Adrenal gland (tissue), 12 donors: ENCODE results near the gene TMEM95. TPM values are rescaled to one million over a fixed set of nuclear protein-coding genes. Genes with fewer than 3 reads are reported as not detected.

Experiments
- DNase-seq, 7 donors: peaks; one replicate each; pipeline ENCODE4 v3.0.0-alpha.2; 2019 to 2020
- H3K27ac ChIP-seq, 5 donors: fragments of 200-600 bp; sonication (generic) in 4 of 5; 1 replicate in 3 of 5; 2 replicates in 2 of 5; pipeline versions ENCODE4 v1.5.1 to v1.8.0; 2016 to 2020; ENCODE audit warnings: mild to moderate bottlenecking in 1 of 5
- H3K27me3 ChIP-seq: fragments of 200-600 bp; 2 replicates; pipeline ENCODE4 v1.8.0; 2021
- H3K36me3 ChIP-seq, 2 donors: fragments of 200-600 bp; replicated peaks in 1 of 2; 1 replicate in 1 of 2; 2 replicates in 1 of 2; pipeline versions ENCODE4 v1.5.1 to v1.8.0; 2018 to 2022
- H3K4me1 ChIP-seq, 2 donors: fragments of 200-600 bp; replicated peaks in 1 of 2; 1 replicate in 1 of 2; 2 replicates in 1 of 2; pipeline versions ENCODE4 v1.5.1 to v1.8.0; 2018 to 2021
- H3K4me3 ChIP-seq, 4 donors: fragments of 200-600 bp; sonication (generic) in 3 of 4; one replicate each; pipeline ENCODE4 v1.5.1; 2016 to 2018
- H3K9me3 ChIP-seq, 3 donors: fragments of 200-600 bp; sonication (generic) in 1 of 3; replicated peaks in 1 of 3; 1 replicate in 2 of 3; 2 replicates in 1 of 3; pipeline versions ENCODE4 v1.5.1 to v1.8.0; 2016 to 2021
- POLR2A ChIP-seq, 2 donors: fragments of 450-650 bp; IDR thresholded peaks; one replicate each; pipeline ENCODE4 v1.6.1; 2017; ENCODE audit warnings: antibody characterized with exemption in 2 of 2, mild to moderate bottlenecking in 2 of 2, moderate library complexity in 1 of 2
- WGBS, 4 donors: extraction: QIAGEN DNeasy Blood & Tissue Kit in 2 of 4; methylation state at CpG; one replicate each; pipeline versions ENCODE4 v1.1.5 to v1.1.7; 2013 to 2017; 5-methylcytosine and 5-hydroxymethylcytosine counted together
- intact Hi-C, 2 donors: fragments of 100-400 bp; cut with DNase I; formaldehyde crosslinking; loops; one replicate each; pipeline versions ENCODE4 v1.14.1 to v1.15.0; 2022 to 2023
- polyA plus RNA-seq, 3 donors: library from polyadenylated mRNA; stranded (reverse); fragments of 200-250 nt in 2 of 3; fragments of 350-450 nt in 1 of 3; fragmentation: Illumina TruSeq in 1 of 3; extraction: RNeasy Lipid Tissue Mini Kit (QIAGEN cat#74804) in 1 of 3; gene quantifications; one replicate each; pipeline ENCODE4 v1.2.3, GENCODE V29; 2013 to 2014
- total RNA-seq, 9 donors: library from RNA; depleted of rRNA in 4 of 9; stranded (reverse); fragments of >200 nt in 4 of 9; fragments of 120-200 nt in 1 of 9; fragmentation: NEBNext Ultra II Directional in 1 of 9; extraction: Animal tissue kit (Norgen Biotek cat#: 25700) in 1 of 9; gene quantifications; one replicate each; pipeline versions ENCODE4 v1.1.0 to v1.2.4, GENCODE V29; 2013 to 2023
- TF ChIP-seq, protein P1 (sequence below), 6 experiments: fragments of 450-650 bp in 4 of 6; fragments of 200-600 bp in 2 of 6; sonication (generic) in 1 of 6; IDR thresholded peaks; 1 replicate in 5 of 6; 2 replicates in 1 of 6; pipeline versions ENCODE4 v1.5.1 to v1.8.0; 2016 to 2021; ENCODE audit warnings: antibody characterized with exemption in 6 of 6, mild to moderate bottlenecking in 2 of 6, moderate library complexity in 1 of 6
- donor health status: healthy with polysubstance abuse.
- donor health status: Bipolar disorder and iron deficiency.
- donor health status: DM: yes; HTN: yes; CAD: no.
- donor health status: DM: no; HTN: no; CAD: no.
- donor health status: DM: no; HTN: no; CAD: no.
- donor health status: DM: yes; HTN: yes; CAD: no.

Gene TMEM95
- total and polyA plus RNA-seq, 12 donors, result not detected

DNA sequence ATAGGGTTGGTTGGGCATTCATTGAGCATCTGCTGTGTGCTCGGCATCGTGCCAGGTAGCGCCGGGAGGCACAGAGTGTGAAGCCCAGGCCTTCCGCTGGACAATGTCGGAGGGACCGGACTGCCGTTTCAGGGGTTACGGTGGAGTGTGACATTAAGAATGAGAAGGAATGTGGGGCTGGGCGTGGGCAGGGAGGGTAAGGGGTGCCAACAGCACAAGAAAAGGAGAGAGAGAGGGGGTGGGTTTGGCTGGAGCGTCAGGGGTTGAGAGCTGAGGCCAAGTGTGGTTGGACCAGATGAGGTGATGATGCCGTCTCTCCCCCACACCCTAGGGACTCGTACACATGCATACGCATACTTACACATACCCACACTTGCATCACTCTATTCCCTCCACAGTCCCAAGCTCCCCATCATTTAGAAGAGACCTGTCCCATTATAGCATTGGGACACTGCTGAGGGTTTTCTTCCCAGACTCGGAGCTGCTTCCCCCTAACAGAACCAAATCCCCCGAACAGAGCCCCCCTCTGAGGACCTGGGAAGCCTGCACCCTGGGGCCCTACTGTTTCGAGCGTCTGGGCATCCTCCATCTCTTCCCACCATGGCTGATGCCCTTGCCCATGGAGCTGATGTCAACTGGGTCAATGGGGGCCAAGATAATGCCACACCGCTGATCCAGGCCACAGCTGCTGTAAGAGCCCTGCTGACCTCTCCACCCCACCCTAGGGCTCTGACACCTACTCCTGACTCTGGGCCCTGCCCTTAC is 6.3 kb upstream of the TMEM95 start:
- no peaks in the 10 kb centered on the region for H3K9me3 ChIP-seq
- intact Hi-C loops, result no loop called here
- H3K27me3 ChIP-seq, result no peaks in the 10 kb centered on the region
- H3K36me3 ChIP-seq, result no peaks in the 10 kb centered on the region
- H3K4me1 ChIP-seq, result peaks cover 21 to 45% of the 10 kb centered on the region in 2 donors
- H3K4me3 ChIP-seq, result no peak overlapping the region
- H3K27ac ChIP-seq, result peak overlapping the region in 2 of 5 donors; percentile 29 to 95
- peak in 2 of 7 donors; percentile 31 to 51 for DNase-seq
- TF ChIP-seq POLR2A (IDR thresholded peaks at IDR 0.05), result peak in 1 of 2 donors; percentile 3
- TF ChIP-seq, protein P1, sequence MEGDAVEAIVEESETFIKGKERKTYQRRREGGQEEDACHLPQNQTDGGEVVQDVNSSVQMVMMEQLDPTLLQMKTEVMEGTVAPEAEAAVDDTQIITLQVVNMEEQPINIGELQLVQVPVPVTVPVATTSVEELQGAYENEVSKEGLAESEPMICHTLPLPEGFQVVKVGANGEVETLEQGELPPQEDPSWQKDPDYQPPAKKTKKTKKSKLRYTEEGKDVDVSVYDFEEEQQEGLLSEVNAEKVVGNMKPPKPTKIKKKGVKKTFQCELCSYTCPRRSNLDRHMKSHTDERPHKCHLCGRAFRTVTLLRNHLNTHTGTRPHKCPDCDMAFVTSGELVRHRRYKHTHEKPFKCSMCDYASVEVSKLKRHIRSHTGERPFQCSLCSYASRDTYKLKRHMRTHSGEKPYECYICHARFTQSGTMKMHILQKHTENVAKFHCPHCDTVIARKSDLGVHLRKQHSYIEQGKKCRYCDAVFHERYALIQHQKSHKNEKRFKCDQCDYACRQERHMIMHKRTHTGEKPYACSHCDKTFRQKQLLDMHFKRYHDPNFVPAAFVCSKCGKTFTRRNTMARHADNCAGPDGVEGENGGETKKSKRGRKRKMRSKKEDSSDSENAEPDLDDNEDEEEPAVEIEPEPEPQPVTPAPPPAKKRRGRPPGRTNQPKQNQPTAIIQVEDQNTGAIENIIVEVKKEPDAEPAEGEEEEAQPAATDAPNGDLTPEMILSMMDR (IDR thresholded peaks at IDR 0.05), result no peak
- 71 to 90% (median 80%) methylated on average over 19 of the region's 19 CpGs for WGBS, 4 donors

DNA sequence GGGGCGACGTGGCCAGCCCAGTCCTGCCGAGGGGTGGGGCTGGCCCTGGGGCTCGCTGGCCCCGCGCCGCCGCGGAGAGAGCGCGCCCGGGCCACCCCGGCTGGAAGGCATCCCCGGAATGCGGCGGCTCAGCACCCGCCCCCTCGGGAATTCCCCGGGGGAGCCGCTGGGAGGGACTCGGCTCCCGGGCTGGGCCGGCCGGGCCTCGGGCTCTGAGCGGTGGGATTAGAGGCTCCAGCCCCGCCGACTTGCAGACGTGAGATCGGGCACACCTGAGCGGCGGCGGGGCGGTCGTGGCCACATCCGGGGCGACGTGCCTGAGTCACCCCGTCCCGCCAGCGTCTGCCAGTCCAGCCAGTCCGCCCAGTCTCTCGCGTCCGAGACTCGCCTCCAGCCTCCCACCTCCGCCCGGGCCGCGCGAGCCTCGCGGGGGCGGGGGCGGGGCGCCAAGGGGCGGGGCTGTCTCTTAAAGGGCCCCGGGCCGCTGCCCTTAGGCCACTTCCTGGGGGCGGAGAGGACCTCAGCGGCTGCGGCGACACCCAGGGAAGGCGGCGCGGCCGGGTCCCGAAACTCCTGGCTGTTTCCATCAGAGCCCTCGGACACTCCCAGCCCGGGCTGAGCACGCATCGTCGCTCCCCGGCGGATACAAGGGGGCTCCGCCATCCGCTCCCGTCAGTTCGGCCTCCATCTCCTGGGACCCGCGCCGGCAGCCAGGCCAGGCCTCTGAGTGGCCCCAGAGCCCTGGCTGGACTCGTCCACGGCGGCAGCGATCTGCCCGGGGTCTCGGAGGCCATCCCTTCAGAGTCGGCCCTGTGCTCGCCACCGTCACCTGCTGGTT is 3.1 kb upstream of the TMEM95 start, which contains the start of gene KCTD11:
TSS of gene KCTD11 (plus strand) at position 498 of the 838 bp plus-strand sequence.
- Histone ChIP-seq H3K4me3 (peak within 1 kb of the TSS in 3 of 4 donors; percentile 47 to 78 (median 68)), H3K36me3 (no peaks in the 10 kb centered on the region), H3K4me1 (peaks cover 21 to 39% of the 10 kb centered on the region in 2 donors), H3K27ac (peak within 1 kb of the TSS; percentile 95 to 99 (median 98)), H3K27me3 (no peaks in the 10 kb centered on the region), H3K9me3 (no peaks in the 10 kb centered on the region)
- intact Hi-C loops, result loop anchor here (10.0 kb wide), 2 partner anchors 203 to 213 kb away; partner anchors contain the start of genes SENP3 (in 1 of the 2) and TNFSF13 (in 1 of the 2)
- WGBS, 4 donors, result 0 to 2% (median 1%) methylated on average over 5 to 91 of the region's 91 CpGs
- peak; percentile 90 to 94 (median 92) for DNase-seq
- TF ChIP-seq, protein P1 (IDR thresholded peaks at IDR 0.05), result peak in 2 of 6 experiments; percentile 17 to 47
- peak in 1 of 2 donors; percentile 82 for TF ChIP-seq POLR2A (IDR thresholded peaks at IDR 0.05)

DNA sequence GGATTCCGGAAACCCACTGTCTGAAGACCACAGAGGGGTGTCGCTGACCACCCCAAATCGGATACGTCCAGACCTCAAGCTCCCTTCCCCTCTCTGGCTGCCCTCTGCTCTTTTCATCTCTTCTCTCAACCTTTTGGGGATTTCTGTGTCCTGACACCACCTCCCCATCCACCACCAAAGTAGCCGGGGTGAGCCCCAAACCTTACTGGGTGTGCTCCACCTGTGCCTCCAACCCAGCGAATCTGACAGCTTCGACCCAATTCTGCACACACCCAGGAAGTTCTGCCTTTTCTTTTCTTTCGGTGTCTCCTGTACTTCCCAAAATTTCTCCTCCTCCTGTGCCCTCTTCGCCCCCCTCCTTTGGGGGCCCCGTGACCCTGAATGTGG is 2.5 kb upstream of the TMEM95 start:
- Histone ChIP-seq H3K4me1 (peaks cover 21 to 37% of the 10 kb centered on the region in 2 donors), H3K36me3 (no peaks in the 10 kb centered on the region), H3K27ac (peak overlapping the region; percentile 95 to 99 (median 98)), H3K4me3 (peak overlapping the region in 3 of 4 donors; percentile 47 to 78 (median 68)), H3K27me3 (no peaks in the 10 kb centered on the region), H3K9me3 (no peaks in the 10 kb centered on the region)
- 25 to 32% (median 27%) methylated on average over 10 of the region's 10 CpGs for WGBS, 4 donors
- TF ChIP-seq, protein P1 (IDR thresholded peaks at IDR 0.05), result peak in 3 of 6 experiments; percentile 35 to 44 (median 37)
- TF ChIP-seq POLR2A (IDR thresholded peaks at IDR 0.05), result no peak
- intact Hi-C loops, result loop anchor here (10.0 kb wide), 2 partner anchors 202 to 212 kb away; partner anchors contain the start of genes SENP3 (in 1 of the 2) and TNFSF13 (in 1 of the 2)
- DNase-seq, result no peak
